H9 (cell line): ENCODE results near the gene PUM1. TPM values are rescaled to one million over a fixed set of nuclear protein-coding genes. Genes with fewer than 3 reads are reported as not detected.

ENCODE experiments used
- DNase-seq: peaks from one replicate; pipeline ENCODE4 v3.0.0-alpha.2; 2017
- H2AFZ ChIP-seq: one replicate; pipeline ENCODE4 v1.6.1; 2013; ENCODE audit warnings: mild to moderate bottlenecking, low read length, control low read depth, moderate library complexity
- H2AK5ac ChIP-seq: 2 replicates; pipeline ENCODE4 v1.6.1; 2013; ENCODE audit warnings: low read length, control low read depth, mixed read lengths; ENCODE audit not compliant: insufficient read length
- H2BK120ac ChIP-seq: one replicate; pipeline ENCODE4 v1.6.1; 2013; ENCODE audit warnings: low read depth, mild to moderate bottlenecking, low read length, control low read depth, inconsistent platforms; ENCODE audit not compliant: poor library complexity, severe bottlenecking
- H2BK12ac ChIP-seq: 2 replicates; pipeline ENCODE4 v1.6.1; 2013; ENCODE audit warnings: low read length, control low read depth, mixed read lengths, low read depth; ENCODE audit not compliant: insufficient read length
- H2BK15ac ChIP-seq: 2 replicates; pipeline ENCODE4 v1.6.1; 2013; ENCODE audit warnings: low read depth, low read length, control low read depth
- H2BK20ac ChIP-seq: one replicate; pipeline ENCODE4 v1.6.1; 2013; ENCODE audit warnings: low read depth, mild to moderate bottlenecking, low read length, control low read depth, inconsistent platforms; ENCODE audit not compliant: poor library complexity, severe bottlenecking
- H2BK5ac ChIP-seq: 2 replicates; pipeline ENCODE4 v1.6.1; 2013; ENCODE audit warnings: low read length, control low read depth, mixed read lengths; ENCODE audit not compliant: insufficient read length
- H3K14ac ChIP-seq: 2 replicates; pipeline ENCODE4 v1.6.1; 2013; ENCODE audit warnings: low read length, control low read depth; ENCODE audit not compliant: insufficient read depth
- H3K18ac ChIP-seq: 2 replicates; pipeline ENCODE4 v1.6.1; 2013; ENCODE audit warnings: low read depth, mild to moderate bottlenecking, mixed read lengths, low read length, control low read depth; ENCODE audit not compliant: insufficient read length
- H3K23ac ChIP-seq: 2 replicates; pipeline ENCODE4 v1.6.1; 2013; ENCODE audit warnings: low read length, control low read depth, mixed read lengths, low read depth; ENCODE audit not compliant: insufficient read length
- H3K23me2 ChIP-seq: 2 replicates; pipeline ENCODE4 v1.6.1; 2013; ENCODE audit warnings: low read depth, mild to moderate bottlenecking, mixed read lengths, low read length, control low read depth; ENCODE audit not compliant: insufficient read length, poor library complexity, severe bottlenecking
- H3K27ac ChIP-seq: 2 replicates; pipeline ENCODE4 v1.5.1; 2013; ENCODE audit warnings: low read length, control low read depth, mixed read lengths, low read depth; ENCODE audit not compliant: insufficient read length
- H3K27me3 ChIP-seq: 2 replicates; pipeline ENCODE4 v1.6.1; 2013; ENCODE audit warnings: low read length, control low read depth, inconsistent platforms; ENCODE audit not compliant: insufficient read depth
- H3K4ac ChIP-seq: 2 replicates; pipeline ENCODE4 v1.6.1; 2013; ENCODE audit warnings: low read depth, mild to moderate bottlenecking, control low read depth, inconsistent platforms, low read length, moderate library complexity
- H3K4me1 ChIP-seq: 2 replicates; pipeline ENCODE4 v1.6.1; 2013; ENCODE audit warnings: low read length, control low read depth, inconsistent platforms; ENCODE audit not compliant: insufficient read depth
- H3K4me2 ChIP-seq: 2 replicates; pipeline ENCODE4 v1.6.1; 2013; ENCODE audit warnings: low read length, control low read depth, mixed read lengths; ENCODE audit not compliant: insufficient read length, insufficient read depth
- H3K56ac ChIP-seq: 2 replicates; pipeline ENCODE4 v1.6.1; 2013; ENCODE audit warnings: low read depth, mild to moderate bottlenecking, mixed read lengths, low read length, control low read depth; ENCODE audit not compliant: insufficient read length
- H3K79me1 ChIP-seq: 2 replicates; pipeline ENCODE4 v1.6.1; 2013; ENCODE audit warnings: low read depth, mild to moderate bottlenecking, moderate library complexity, low read length, control low read depth, inconsistent platforms; ENCODE audit not compliant: insufficient read depth, poor library complexity, severe bottlenecking
- H3K79me2 ChIP-seq: 2 replicates; pipeline ENCODE4 v1.6.1; 2013; ENCODE audit warnings: low read length, control low read depth, inconsistent platforms; ENCODE audit not compliant: insufficient read depth
- H3K9ac ChIP-seq: 2 replicates; pipeline ENCODE4 v1.6.1; 2013; ENCODE audit warnings: low read length, control low read depth, mixed read lengths; ENCODE audit not compliant: insufficient read length; ENCODE audit errors: extremely low read depth
- H3K9me3 ChIP-seq: one replicate; pipeline ENCODE4 v1.6.1; 2013; ENCODE audit warnings: low read depth, low read length, inconsistent platforms; ENCODE audit not compliant: control insufficient read depth
- H3T11ph ChIP-seq: one replicate; pipeline ENCODE4 v1.6.1; 2013; ENCODE audit warnings: mild to moderate bottlenecking, low read length, control low read depth, inconsistent platforms
- H4K20me1 ChIP-seq: one replicate; pipeline ENCODE4 v1.6.1; 2013; ENCODE audit not compliant: control insufficient read depth, insufficient read length, insufficient read depth
- H4K5ac ChIP-seq: 2 replicates; pipeline ENCODE4 v1.6.1; 2013; ENCODE audit warnings: low read depth, mild to moderate bottlenecking, mixed read lengths, low read length, control low read depth; ENCODE audit not compliant: insufficient read length
- H4K8ac ChIP-seq: replicated peaks from 2 replicates; pipeline ENCODE4 v1.6.1; 2013; ENCODE audit warnings: low read length, control low read depth, mixed read lengths, low read depth; ENCODE audit not compliant: insufficient read length
- H4K91ac ChIP-seq: 2 replicates; pipeline ENCODE4 v1.6.1; 2013; ENCODE audit warnings: low read depth, mild to moderate bottlenecking, moderate library complexity, mixed read lengths, low read length, control low read depth; ENCODE audit not compliant: insufficient read length
- H3K27ac Mint-ChIP-seq, 3 experiments: 2 replicates in 2 of 3; 3 replicates in 1 of 3; pipeline ENCODE4 v1.8.0; 2020 to 2021; ENCODE audit warnings: mixed read lengths in 3 of 3, mild to moderate bottlenecking in 1 of 3, moderate library complexity in 1 of 3
- H3K27me3 Mint-ChIP-seq: 2 replicates; pipeline ENCODE4 v1.8.0; 2021; ENCODE audit warnings: low read depth, mild to moderate bottlenecking, moderate library complexity, mixed read lengths
- H3K36me3 Mint-ChIP-seq, 3 experiments: 2 replicates in 2 of 3; 3 replicates in 1 of 3; pipeline ENCODE4 v1.8.0; 2020 to 2021; ENCODE audit warnings: low read depth in 3 of 3, mixed read lengths in 3 of 3; ENCODE audit not compliant: insufficient read depth in 1 of 3
- H3K4me1 Mint-ChIP-seq, 2 experiments: 2 replicates each; pipeline ENCODE4 v1.8.0; 2020; ENCODE audit warnings: mixed read lengths in 2 of 2
- H3K4me3 Mint-ChIP-seq, 2 experiments: 2 replicates in 1 of 2; 3 replicates in 1 of 2; pipeline ENCODE4 v1.8.0; 2020 to 2021; ENCODE audit warnings: mild to moderate bottlenecking in 2 of 2, mixed read lengths in 2 of 2, moderate library complexity in 1 of 2
- H3K9me3 Mint-ChIP-seq, 2 experiments: 2 replicates in 1 of 2; 3 replicates in 1 of 2; pipeline ENCODE4 v1.8.0; 2020; ENCODE audit warnings: mild to moderate bottlenecking in 2 of 2, mixed read lengths in 2 of 2, moderate library complexity in 1 of 2
- WGBS: extraction: QIAGEN DNeasy Blood & Tissue Kit; methylation state at CpG from one replicate; pipeline ENCODE4 v1.1.7; 2013; ENCODE audit warnings: missing lambda C conversion rate, low lambda C conversion rate, mixed read lengths; ENCODE audit not compliant: insufficient read length; ENCODE audit errors: extremely low coverage; 5-methylcytosine and 5-hydroxymethylcytosine counted together
- total RNA-seq: library from RNA; stranded (reverse); gene quantifications from 2 replicates; pipeline ENCODE4 v1.2.1, GENCODE V29; 2021
- TF ChIP-seq, protein P1 (sequence below): fragments of 200-600 bp; sonication (generic); conservative IDR thresholded peaks from 3 replicates; pipeline ENCODE4 v1.8.0; 2021; ENCODE audit warnings: antibody characterized with exemption, mild to moderate bottlenecking

Gene PUM1
- total RNA-seq, 1 experiment from 2014 or later: 164 TPM

DNA sequence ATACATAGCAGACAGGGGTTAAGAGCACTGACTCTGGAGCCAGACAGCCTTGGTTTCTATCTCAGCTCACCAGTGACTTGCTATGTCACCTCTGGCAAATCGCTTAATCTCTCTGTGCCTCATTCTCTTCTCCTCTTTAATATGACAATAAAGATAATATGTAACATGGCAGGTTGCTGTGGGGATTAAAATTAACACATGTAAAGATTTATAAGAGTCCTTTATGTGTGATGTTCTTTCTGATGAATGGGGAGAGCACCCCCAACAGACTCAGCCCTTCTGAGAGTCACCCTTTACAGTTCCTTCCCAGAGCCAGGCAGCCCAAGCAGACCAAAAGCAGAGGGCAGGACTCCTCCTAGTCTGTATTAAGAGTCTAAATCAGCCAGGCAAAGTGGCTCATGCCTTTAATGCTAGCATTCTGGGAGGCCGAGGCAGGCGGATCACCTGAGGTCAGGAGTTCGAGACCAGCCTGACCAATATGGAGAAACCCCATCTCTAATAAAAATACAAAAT is 80.5 kb downstream of the PUM1 start:
- Histone ChIP-seq H3K79me2 (peaks cover 10% of the 10 kb centered on the region), H4K8ac (no peak overlapping the region), H2BK12ac (no peak overlapping the region), H2BK20ac (no peak overlapping the region), H3K23ac (no peak overlapping the region), H3K79me1 (peaks cover 4% of the 10 kb centered on the region), H3K56ac (no peak overlapping the region), H3K4me1 (no peaks in the 10 kb centered on the region), H3K23me2 (no peaks in the 10 kb centered on the region), H3K4ac (no peak overlapping the region), H3K9ac (no peak overlapping the region), H3K18ac (no peak overlapping the region), H2BK5ac (no peak overlapping the region), H3K9me3 (no peaks in the 10 kb centered on the region), H3T11ph (no peak overlapping the region), H3K4me2 (no peak overlapping the region), H4K91ac (no peak overlapping the region), H3K14ac (no peak overlapping the region), H4K5ac (no peak overlapping the region), H4K20me1 (no peaks in the 10 kb centered on the region), H2AK5ac (no peak overlapping the region), H2BK15ac (no peak overlapping the region), H2BK120ac (no peak overlapping the region), H3K27ac (no peak overlapping the region), H3K27me3 (no peaks in the 10 kb centered on the region), H2AFZ (no peak overlapping the region)
- H3K36me3 Mint-ChIP-seq: peaks cover 15 to 43% (median 31%) of the 10 kb centered on the region in 3 experiments; a peak in 6 of 7 replicates
- no CpG with 5 or more reads among the region's 4 CpGs for WGBS
- no peaks in the 10 kb centered on the region for H3K27me3 Mint-ChIP-seq
- TF ChIP-seq, protein P1, sequence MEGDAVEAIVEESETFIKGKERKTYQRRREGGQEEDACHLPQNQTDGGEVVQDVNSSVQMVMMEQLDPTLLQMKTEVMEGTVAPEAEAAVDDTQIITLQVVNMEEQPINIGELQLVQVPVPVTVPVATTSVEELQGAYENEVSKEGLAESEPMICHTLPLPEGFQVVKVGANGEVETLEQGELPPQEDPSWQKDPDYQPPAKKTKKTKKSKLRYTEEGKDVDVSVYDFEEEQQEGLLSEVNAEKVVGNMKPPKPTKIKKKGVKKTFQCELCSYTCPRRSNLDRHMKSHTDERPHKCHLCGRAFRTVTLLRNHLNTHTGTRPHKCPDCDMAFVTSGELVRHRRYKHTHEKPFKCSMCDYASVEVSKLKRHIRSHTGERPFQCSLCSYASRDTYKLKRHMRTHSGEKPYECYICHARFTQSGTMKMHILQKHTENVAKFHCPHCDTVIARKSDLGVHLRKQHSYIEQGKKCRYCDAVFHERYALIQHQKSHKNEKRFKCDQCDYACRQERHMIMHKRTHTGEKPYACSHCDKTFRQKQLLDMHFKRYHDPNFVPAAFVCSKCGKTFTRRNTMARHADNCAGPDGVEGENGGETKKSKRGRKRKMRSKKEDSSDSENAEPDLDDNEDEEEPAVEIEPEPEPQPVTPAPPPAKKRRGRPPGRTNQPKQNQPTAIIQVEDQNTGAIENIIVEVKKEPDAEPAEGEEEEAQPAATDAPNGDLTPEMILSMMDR: no peak
- H3K9me3 Mint-ChIP-seq: no peaks in the 10 kb centered on the region
- no peak overlapping the region for H3K4me3 Mint-ChIP-seq
- no peak for DNase-seq
- H3K4me1 Mint-ChIP-seq: peaks cover 40 to 42% of the 10 kb centered on the region in 2 experiments
- H3K27ac Mint-ChIP-seq: peak overlapping the region; percentile 26 to 86 (median 59); a peak in 4 of 7 replicates
